Parathyroid adenoma (tissue), 2 donors: ENCODE results near the gene AGBL5.

ENCODE experiments used
- H2AFZ ChIP-seq: fragments of 300-600 bp; sonication (generic); one replicate; pipeline ENCODE4 v1.7.0; 2017; ENCODE audit warnings: antibody characterized with exemption, mild to moderate bottlenecking
- H3K27ac ChIP-seq: fragments of 300-600 bp; sonication (generic); one replicate; pipeline ENCODE4 v1.7.0; 2017
- H3K27me3 ChIP-seq: fragments of 300-600 bp; sonication (generic); one replicate; pipeline ENCODE4 v1.7.0; 2017; ENCODE audit warnings: low read length; ENCODE audit not compliant: control insufficient read depth, insufficient read depth
- H3K36me3 ChIP-seq: fragments of 300-600 bp; sonication (generic); one replicate; pipeline ENCODE4 v1.7.0; 2017; ENCODE audit warnings: low read length; ENCODE audit not compliant: control insufficient read depth, insufficient read depth
- H3K4me1 ChIP-seq: fragments of 300-600 bp; sonication (generic); one replicate; pipeline ENCODE4 v1.7.0; 2017; ENCODE audit warnings: control low read depth
- H3K4me2 ChIP-seq: fragments of 300-600 bp; sonication (generic); one replicate; pipeline ENCODE4 v1.7.0; 2017; ENCODE audit warnings: low read length
- H3K4me3 ChIP-seq: fragments of 300-600 bp; sonication (generic); one replicate; pipeline ENCODE4 v1.7.0; 2017; ENCODE audit warnings: low read depth, low read length
- H3K79me2 ChIP-seq: fragments of 300-600 bp; sonication (generic); one replicate; pipeline ENCODE4 v1.7.0; 2017; ENCODE audit warnings: control low read depth
- H3K9ac ChIP-seq: fragments of 300-600 bp; sonication (generic); one replicate; pipeline ENCODE4 v1.7.0; 2017; ENCODE audit warnings: mild to moderate bottlenecking
- H3K9me3 ChIP-seq: fragments of 300-600 bp; sonication (generic); one replicate; pipeline ENCODE4 v1.7.0; 2017; ENCODE audit warnings: low read length; ENCODE audit not compliant: control insufficient read depth
- TF ChIP-seq, protein P1 (sequence below): fragments of 300-600 bp; sonication (generic); IDR thresholded peaks from one replicate; pipeline ENCODE4 v1.7.0; 2017; ENCODE audit warnings: antibody characterized with exemption, mild to moderate bottlenecking
- donor health status: primary hyperparathyroidism.

Gene AGBL5

DNA sequence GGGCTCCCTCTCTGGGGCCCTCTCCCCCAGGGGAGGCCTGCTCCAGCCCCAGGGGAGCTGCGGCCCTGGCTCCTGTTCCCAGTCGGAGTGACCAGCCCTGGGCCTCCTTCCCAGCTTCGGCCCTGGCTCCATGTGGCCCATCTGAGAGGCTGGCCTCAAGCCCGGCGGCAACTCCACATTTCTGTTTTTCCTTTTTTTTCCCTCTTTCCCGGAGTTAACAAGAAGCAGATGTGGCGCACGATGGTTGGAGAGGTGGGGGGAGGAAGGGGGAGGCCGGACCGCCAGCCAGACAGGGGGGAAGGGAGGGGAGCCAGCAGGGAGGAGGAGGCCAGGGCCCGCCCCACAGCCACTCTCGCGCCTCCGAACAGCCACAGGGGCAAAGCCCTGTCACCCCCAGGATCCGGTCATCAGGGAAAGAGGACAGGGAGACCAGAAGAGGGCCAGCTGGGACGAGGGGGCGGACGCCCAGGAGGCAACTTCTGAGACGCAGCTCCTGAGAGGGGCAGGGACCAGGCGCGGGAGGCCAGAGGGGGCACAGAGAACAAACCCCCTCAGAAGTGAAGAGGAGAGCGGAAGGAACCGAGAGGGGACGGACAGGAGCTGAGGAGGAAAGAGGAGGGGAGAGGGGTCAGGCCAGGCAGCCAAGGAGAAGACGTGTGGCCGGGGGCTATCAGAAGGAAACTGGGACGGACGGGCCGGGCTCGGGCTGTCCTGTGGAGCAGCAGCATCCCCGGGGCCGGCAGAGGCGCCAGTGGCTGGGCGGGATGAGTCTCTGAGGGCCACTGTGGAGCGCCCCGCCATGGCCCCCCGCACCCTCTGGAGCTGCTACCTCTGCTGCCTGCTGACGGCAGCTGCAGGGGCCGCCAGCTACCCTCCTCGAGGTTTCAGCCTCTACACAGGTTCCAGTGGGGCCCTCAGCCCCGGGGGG lies 27.1 kb downstream of the AGBL5 start, which contains the start of gene EMILIN1:
Gene EMILIN1 (plus strand): TSS at position 349 of the 928 bp plus-strand sequence. CDS start 451 bp downstream, at position 800.
- no peak within 1 kb of the TSS for H3K27ac ChIP-seq
- H3K4me1 ChIP-seq = peaks cover 5% of the 10 kb centered on the region
- no peak within 1 kb of the TSS for H2AFZ ChIP-seq
- no peak within 1 kb of the TSS for H3K4me2 ChIP-seq
- no peaks in the 10 kb centered on the region for H3K27me3 ChIP-seq
- no peaks in the 10 kb centered on the region for H3K9me3 ChIP-seq
- H3K36me3 ChIP-seq = no peaks in the 10 kb centered on the region
- H3K4me3 ChIP-seq = no peak within 1 kb of the TSS
- H3K9ac ChIP-seq = no peak within 1 kb of the TSS
- H3K79me2 ChIP-seq = no peaks in the 10 kb centered on the region
- TF ChIP-seq, protein P1, sequence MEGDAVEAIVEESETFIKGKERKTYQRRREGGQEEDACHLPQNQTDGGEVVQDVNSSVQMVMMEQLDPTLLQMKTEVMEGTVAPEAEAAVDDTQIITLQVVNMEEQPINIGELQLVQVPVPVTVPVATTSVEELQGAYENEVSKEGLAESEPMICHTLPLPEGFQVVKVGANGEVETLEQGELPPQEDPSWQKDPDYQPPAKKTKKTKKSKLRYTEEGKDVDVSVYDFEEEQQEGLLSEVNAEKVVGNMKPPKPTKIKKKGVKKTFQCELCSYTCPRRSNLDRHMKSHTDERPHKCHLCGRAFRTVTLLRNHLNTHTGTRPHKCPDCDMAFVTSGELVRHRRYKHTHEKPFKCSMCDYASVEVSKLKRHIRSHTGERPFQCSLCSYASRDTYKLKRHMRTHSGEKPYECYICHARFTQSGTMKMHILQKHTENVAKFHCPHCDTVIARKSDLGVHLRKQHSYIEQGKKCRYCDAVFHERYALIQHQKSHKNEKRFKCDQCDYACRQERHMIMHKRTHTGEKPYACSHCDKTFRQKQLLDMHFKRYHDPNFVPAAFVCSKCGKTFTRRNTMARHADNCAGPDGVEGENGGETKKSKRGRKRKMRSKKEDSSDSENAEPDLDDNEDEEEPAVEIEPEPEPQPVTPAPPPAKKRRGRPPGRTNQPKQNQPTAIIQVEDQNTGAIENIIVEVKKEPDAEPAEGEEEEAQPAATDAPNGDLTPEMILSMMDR = no peak

DNA sequence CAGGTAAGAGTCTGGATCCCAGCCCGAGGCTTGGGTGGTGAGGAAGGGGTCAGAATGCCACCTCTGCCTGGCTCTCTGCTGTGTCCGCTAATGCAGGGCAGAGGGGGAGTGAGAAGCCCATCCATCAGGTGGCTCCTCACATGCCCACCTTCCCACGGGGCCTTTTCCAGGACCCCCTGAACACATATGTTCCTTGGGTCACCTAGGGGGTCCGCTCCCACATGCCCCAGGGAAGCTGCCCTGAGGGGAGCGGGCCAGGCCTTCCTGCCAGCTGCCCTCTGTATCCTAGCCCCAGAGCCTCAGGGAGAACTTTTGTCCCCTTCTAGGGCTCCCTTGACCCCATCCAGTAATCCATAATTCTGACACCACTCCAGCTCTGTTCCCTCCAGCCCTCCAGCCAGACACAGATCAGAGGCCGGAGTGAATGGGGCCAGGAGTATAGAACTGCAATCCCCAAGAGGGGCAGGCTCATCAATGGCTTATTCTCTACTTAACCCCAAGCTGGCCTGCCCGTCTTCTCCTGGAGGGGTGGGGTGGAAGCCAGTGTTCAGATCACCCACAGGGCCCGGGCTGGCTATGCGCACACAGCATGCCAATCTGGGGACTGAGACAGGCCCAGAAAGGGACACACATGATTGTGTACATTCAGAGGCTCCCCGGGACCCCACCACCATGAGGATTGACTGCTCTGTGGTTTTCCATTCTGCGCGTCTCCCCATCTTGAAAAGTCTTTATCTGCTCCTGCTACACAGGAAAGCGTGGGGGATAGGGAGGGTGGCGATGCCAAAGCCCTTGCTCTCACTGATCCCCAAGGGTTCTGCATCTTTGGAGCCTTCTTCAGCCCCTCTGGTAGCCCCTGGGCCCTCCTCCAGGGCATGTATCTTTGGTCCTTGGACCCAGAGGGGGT lies 28.0 kb downstream of the AGBL5 start:
- Histone ChIP-seq H3K4me1 (peaks cover 5% of the 10 kb centered on the region), H3K4me3 (no peak overlapping the region), H3K27me3 (no peaks in the 10 kb centered on the region), H3K4me2 (no peak overlapping the region), H2AFZ (no peak overlapping the region), H3K79me2 (no peaks in the 10 kb centered on the region), H3K9me3 (no peaks in the 10 kb centered on the region), H3K27ac (no peak overlapping the region), H3K36me3 (no peaks in the 10 kb centered on the region), H3K9ac (no peak overlapping the region)
- TF ChIP-seq, protein P1 = no peak

DNA sequence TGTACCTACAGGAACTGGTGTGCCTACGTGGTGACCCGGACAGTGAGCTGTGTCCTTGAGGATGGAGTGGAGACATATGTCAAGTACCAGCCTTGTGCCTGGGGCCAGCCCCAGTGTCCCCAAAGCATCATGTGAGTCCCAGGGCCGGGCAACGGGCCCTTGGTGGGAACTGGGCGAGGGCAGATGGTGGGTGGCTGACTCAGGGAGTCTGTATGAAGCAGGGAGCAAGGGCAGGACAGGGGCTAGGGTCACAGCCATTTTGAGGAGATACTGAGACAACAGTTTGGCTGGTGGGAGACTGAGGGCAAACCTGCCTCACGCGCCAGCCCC lies 28.6 kb downstream of the AGBL5 start:
- H3K36me3 ChIP-seq = no peaks in the 10 kb centered on the region
- H2AFZ ChIP-seq = no peak overlapping the region
- H3K79me2 ChIP-seq = no peaks in the 10 kb centered on the region
- peaks cover 7% of the 10 kb centered on the region for H3K4me1 ChIP-seq
- TF ChIP-seq, protein P1 = no peak
- H3K27me3 ChIP-seq = no peaks in the 10 kb centered on the region
- H3K9ac ChIP-seq = no peak overlapping the region
- H3K27ac ChIP-seq = no peak overlapping the region
- no peak overlapping the region for H3K4me2 ChIP-seq
- H3K9me3 ChIP-seq = no peaks in the 10 kb centered on the region
- no peak overlapping the region for H3K4me3 ChIP-seq

DNA sequence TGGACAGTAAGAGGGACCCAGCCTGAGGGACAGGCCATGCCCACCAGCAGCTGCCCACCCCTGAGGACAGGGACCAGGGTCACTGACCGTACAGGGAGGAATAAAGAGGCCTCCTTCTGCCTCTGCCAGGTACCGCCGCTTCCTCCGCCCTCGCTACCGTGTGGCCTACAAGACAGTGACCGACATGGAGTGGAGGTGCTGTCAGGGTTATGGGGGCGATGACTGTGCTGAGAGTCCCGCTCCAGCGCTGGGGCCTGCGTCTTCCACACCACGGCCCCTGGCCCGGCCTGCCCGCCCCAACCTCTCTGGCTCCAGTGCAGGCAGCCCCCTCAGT lies 29.1 kb downstream of the AGBL5 start:
- Histone ChIP-seq H3K4me3 (no peak overlapping the region), H3K9ac (no peak overlapping the region), H3K4me1 (peaks cover 12% of the 10 kb centered on the region), H3K79me2 (no peaks in the 10 kb centered on the region), H3K36me3 (no peaks in the 10 kb centered on the region), H3K4me2 (no peak overlapping the region), H3K27ac (no peak overlapping the region), H3K27me3 (no peaks in the 10 kb centered on the region), H3K9me3 (no peaks in the 10 kb centered on the region), H2AFZ (peak overlapping the region; percentile 65)
- TF ChIP-seq, protein P1 = no peak
